IPS DF 6.9 (cell line): ENCODE results near the gene F2RL1.
"Not testable (repeated sequence)": the region's sequence is repeated elsewhere in the genome, so short reads cannot be mapped to it uniquely, and the experiment has no call there.

ENCODE experiments used
- DNase-seq: peaks from one replicate; pipeline ENCODE4 v3.0.0-alpha.2; 2013; ENCODE audit warnings: low read depth, low spot score
- H3K27ac ChIP-seq: one replicate; pipeline ENCODE4 v1.5.1; 2013; ENCODE audit warnings: low read length, control low read depth
- H3K27me3 ChIP-seq: 2 replicates; pipeline ENCODE4 v1.6.1; 2013; ENCODE audit warnings: mild to moderate bottlenecking, low read length; ENCODE audit not compliant: control insufficient read depth, insufficient read depth
- H3K36me3 ChIP-seq: 2 replicates; pipeline ENCODE4 v1.6.1; 2013; ENCODE audit warnings: low read length; ENCODE audit not compliant: control insufficient read depth, insufficient read depth
- H3K4me1 ChIP-seq: 2 replicates; pipeline ENCODE4 v1.6.1; 2013; ENCODE audit warnings: low read length; ENCODE audit not compliant: control insufficient read depth, insufficient read depth
- H3K4me3 ChIP-seq: 2 replicates; pipeline ENCODE4 v1.5.1; 2013; ENCODE audit warnings: mild to moderate bottlenecking, low read length
- H3K9me3 ChIP-seq: 2 replicates; pipeline ENCODE4 v1.6.1; 2013; ENCODE audit warnings: low read length, inconsistent platforms; ENCODE audit not compliant: control insufficient read depth, insufficient read depth
- WGBS: extraction: QIAGEN DNeasy Blood & Tissue Kit; methylation state at CpG from one replicate; pipeline ENCODE4 v1.1.7; 2013; ENCODE audit warnings: mixed read lengths, missing lambda C conversion rate; ENCODE audit not compliant: insufficient read length, insufficient coverage; 5-methylcytosine and 5-hydroxymethylcytosine counted together

The F2RL1 gene

DNA sequence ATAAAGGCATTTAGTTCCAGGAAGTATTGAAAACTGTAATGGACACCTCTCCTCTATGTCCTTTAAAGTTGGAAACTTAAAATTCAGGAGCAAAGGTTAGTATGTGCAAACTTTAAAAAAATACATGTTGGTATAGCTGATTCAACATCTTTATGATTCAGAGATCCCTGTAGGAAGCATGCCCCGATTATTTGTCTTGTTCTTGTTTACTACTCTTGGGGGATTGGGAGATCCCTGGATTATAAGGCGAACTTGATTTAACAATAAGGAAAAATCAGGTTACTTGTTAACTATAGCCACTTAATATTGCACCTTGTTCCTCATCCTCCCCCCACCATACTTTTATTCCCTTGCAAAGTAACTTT, 1.7 kb downstream of the F2RL1 start:
- Histone ChIP-seq H3K4me1 (no peaks in the 10 kb centered on the region; the same call in 1 of the 2 replicates), H3K9me3 (no peaks in the 10 kb centered on the region), H3K4me3 (no peak overlapping the region), H3K36me3 (no peaks in the 10 kb centered on the region), H3K27ac (no peak overlapping the region), H3K27me3 (no peaks in the 10 kb centered on the region)
- no peak for DNase-seq
- no CpG with 5 or more reads among the region's 2 CpGs for WGBS

DNA sequence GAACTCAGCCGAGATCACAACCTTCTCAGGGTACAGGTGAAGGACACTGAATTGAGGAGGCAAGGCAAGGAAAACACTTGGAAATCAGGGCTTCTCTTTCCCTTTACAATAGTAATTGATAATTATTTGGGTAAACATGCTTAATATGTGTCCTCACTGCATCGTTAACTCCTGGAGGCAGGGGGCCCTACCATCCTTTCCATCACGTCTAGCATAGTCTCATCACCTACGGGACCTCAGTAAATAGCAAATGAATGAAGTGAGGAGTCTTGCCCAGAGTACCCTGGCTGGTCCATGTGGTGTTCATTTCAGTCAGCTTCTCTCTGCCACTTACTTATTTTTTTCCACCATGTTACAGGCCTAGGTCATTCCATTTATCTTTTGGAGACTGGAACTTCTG, 2.3 kb downstream of the F2RL1 start:
- WGBS, result no CpG with 5 or more reads among the region's 4 CpGs
- no peaks in the 10 kb centered on the region for H3K27me3 ChIP-seq
- no peak for DNase-seq
- H3K4me1 ChIP-seq, result no peaks in the 10 kb centered on the region; the same call in 1 of the 2 replicates
- no peak overlapping the region for H3K27ac ChIP-seq
- H3K9me3 ChIP-seq, result no peaks in the 10 kb centered on the region
- no peaks in the 10 kb centered on the region for H3K36me3 ChIP-seq
- no peak overlapping the region for H3K4me3 ChIP-seq

DNA sequence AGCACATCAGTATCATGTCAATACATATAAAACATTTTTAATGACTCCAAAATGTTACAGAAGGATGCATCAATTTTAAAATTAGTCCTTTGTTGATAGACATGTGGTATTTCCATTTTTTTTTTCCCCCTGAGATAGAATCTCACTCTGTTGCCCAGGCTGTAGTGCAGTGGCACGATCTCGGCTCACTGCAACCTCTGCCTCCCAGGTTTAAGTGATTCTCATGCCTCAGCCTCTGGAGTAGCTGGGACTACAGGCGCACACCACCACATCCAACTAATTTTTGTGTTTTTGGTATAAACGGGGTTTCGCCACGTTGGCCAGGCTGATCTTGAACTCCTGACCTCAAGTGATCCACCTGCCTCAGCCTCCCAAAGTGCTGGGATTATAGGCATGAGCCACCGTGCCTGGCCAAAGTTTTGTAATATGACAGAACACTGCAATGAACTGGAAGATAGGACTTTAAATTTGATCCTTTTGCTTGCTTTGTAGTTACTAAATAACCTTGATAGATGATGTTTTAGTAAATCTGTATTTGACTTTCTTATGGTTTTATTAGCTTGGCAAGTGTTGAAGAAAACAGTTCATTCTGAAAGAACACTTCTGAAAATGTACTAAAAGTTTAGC, 3.4 kb downstream of the F2RL1 start:
- not testable (repeated sequence) for H3K4me3 ChIP-seq, H3K27me3 ChIP-seq, H3K4me1 ChIP-seq, H3K36me3 ChIP-seq, H3K27ac ChIP-seq, DNase-seq, H3K9me3 ChIP-seq
- WGBS, result no CpG with 5 or more reads among the region's 7 CpGs

DNA sequence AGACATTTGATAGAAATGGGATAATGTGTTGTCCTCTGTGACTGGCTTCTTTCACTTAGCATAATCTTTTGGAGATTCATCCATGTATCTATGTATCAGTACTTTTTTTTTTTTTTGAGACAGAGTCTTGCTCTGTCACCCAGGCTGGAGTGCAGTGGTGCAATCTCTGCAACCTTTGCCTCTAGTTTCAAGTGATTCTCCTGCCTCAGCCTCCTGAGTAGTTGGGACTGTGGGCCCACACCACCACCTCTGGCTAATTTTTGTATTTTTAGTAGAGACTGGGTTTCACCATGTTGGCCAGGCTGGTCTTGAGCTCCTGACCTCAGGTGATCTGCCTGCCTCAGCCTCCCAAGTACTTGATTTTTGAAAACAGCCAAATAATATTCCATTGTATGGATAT, 7.6 kb downstream of the F2RL1 start:
- not testable (repeated sequence) for H3K9me3 ChIP-seq, DNase-seq, H3K27me3 ChIP-seq, H3K4me1 ChIP-seq, H3K27ac ChIP-seq, H3K36me3 ChIP-seq, H3K4me3 ChIP-seq

DNA sequence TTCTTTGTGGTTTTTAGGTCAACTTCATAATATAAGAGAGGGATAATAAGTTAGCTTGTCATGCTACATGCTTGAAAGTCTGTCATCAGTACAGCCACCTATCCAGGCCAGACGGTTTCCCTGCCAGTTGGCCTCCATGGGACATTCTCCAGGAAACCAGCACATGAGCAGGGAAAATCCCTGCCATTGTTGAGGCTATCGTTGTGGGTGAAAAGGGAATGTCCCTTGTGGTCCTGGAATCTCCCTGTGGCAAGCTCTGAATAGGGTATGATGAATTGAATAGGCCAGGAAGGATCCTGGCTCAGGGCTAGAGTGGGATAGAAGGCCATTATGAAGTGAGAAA, 12.3 kb downstream of the F2RL1 start:
- H3K36me3 ChIP-seq, result peaks cover 5% of the 10 kb centered on the region; the same call in 1 of the 2 replicates
- no CpG with 5 or more reads among the region's 2 CpGs for WGBS
- H3K27me3 ChIP-seq, result no peaks in the 10 kb centered on the region
- no peaks in the 10 kb centered on the region for H3K9me3 ChIP-seq
- no peak for DNase-seq
- H3K4me3 ChIP-seq, result no peak overlapping the region
- H3K4me1 ChIP-seq, result peaks cover 3% of the 10 kb centered on the region
- no peak overlapping the region for H3K27ac ChIP-seq

DNA sequence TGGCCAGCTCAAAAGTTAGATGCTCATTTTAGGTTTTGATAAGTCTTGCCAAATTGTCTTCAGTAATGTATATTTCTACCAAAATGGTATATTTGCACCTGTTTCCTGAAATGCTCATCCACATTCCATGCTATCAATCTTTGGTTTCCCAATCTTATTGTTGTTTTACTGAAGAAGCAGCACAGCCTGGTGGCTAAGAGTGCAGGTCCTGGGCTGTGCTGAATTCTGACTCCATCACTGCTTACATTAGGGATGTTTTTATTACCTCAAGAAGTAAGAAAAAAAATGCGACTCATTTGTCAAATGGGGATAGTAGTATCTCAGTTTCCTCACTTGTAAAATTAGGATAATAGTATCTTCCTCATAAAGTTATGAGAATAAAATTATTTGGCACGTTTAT, 17.4 kb downstream of the F2RL1 start:
- Histone ChIP-seq H3K27ac (no peak overlapping the region), H3K9me3 (no peaks in the 10 kb centered on the region), H3K27me3 (no peaks in the 10 kb centered on the region), H3K4me1 (peaks cover under 1% of the 10 kb centered on the region), H3K4me3 (no peak overlapping the region), H3K36me3 (peaks cover 5% of the 10 kb centered on the region; the same call in 1 of the 2 replicates)
- WGBS, result no CpG with 5 or more reads among the region's 2 CpGs
- no peak for DNase-seq

DNA sequence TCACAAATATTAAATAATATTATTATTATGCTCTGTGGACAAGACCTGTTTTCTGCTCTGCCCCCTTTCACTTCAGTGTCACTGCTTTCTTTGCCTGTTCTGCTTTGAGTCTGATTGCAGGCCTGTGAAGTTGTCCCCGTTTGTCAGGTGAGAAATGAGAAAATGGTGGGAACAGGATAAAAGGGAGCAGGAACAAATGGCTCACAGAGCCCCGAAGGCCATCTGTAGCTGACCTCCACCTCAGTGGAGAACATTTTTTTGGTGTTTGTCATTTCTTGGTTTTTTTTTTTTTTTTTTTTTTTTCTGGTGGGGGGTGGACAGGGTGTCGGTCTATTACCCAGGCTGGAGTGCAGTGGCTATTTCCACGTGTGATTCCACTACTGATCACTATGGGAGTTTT, 17.8 kb downstream of the F2RL1 start:
- H3K4me1 ChIP-seq, result no peaks in the 10 kb centered on the region
- DNase-seq, result no peak
- no peak overlapping the region for H3K4me3 ChIP-seq
- H3K36me3 ChIP-seq, result peaks cover 5% of the 10 kb centered on the region; the same call in 1 of the 2 replicates
- no peak overlapping the region for H3K27ac ChIP-seq
- no peaks in the 10 kb centered on the region for H3K9me3 ChIP-seq
- WGBS, result no CpG with 5 or more reads among the region's 4 CpGs
- no peaks in the 10 kb centered on the region for H3K27me3 ChIP-seq

DNA sequence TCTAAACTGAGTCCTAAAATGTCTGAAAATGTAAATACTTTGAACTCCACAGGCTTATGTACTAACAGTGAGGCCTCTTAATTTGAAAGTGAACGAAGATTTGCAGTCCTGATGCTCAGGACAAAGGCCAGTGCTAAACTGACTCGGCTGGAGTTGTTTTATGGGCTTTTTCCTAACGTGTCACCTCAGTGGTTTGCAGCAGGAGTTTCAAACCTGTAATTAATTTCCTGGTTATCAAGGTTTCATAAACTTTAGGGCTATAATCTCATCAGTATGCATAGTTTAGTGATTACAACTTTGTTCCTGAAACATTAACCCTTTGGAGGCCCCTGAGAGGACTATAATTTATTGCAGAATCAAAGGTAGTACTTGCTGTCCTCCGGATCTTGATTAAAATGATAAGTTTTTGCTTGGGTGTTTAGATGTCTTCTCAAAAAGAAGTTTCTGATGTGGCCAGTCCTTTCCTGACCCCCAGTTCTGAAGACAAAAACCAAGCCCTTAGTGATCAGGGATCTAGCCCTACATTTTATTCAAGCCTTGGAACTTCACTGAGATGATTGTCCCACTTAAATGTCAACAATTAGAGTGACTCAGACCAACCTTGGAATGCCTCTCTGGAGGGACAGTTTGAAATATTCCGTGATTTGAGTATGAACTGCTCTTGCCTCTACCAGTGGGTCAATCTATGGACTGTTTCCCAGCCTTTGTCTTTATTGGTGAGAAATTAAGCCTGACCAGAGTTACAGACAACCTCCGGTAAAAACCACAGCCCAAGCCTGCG, 19.8 kb downstream of the F2RL1 start:
- H3K9me3 ChIP-seq, result no peaks in the 10 kb centered on the region
- H3K4me1 ChIP-seq, result no peaks in the 10 kb centered on the region
- H3K36me3 ChIP-seq, result no peaks in the 10 kb centered on the region; the same call in 1 of the 2 replicates
- no peaks in the 10 kb centered on the region for H3K27me3 ChIP-seq
- DNase-seq, result no peak
- WGBS, result no CpG with 5 or more reads among the region's 7 CpGs
- H3K27ac ChIP-seq, result no peak overlapping the region
- no peak overlapping the region for H3K4me3 ChIP-seq

DNA sequence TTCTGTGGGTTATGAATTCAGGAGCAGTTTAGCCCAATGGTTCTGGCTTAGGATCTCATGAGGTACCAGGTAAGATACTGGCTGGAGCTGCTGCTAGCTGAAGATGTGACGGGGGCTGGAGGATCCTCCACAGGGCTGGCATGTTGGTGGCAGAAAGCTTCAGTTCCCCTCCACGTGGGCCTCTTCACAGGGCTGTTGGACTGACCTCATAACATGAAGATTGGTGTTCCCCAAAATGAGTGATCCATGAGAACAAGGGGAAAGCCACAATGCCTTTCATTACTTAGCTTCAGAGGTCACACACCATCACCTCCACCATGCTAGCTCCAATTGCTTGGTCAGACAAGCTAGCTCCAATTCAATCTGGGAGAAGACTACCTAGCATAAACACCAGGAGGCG, 22.5 kb downstream of the F2RL1 start:
- no peak for DNase-seq
- Histone ChIP-seq H3K4me1 (no peaks in the 10 kb centered on the region), H3K27ac (no peak overlapping the region), H3K4me3 (no peak overlapping the region), H3K27me3 (no peaks in the 10 kb centered on the region), H3K9me3 (no peaks in the 10 kb centered on the region), H3K36me3 (no peaks in the 10 kb centered on the region)
- WGBS, result no CpG with 5 or more reads among the region's 3 CpGs

DNA sequence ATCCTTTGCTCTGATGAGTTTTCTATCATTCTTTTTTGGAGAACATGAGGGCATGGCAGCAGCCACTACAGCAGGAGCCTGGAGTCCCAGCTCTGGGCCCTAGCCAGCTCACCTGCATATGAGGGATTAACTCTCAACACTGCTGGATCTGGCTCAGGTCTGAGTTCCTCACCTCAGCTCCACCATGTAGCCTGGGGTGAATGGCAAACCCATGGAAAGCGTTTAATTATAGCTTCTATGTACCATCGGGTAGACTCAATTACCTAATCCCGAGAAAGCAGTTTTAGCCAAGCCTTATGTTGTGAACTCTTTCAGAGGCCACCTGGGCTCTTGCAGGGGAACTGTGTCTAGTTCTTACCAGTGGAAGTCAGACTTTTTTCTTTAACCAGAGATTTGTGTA, 27.1 kb downstream of the F2RL1 start:
- no peak overlapping the region for H3K27ac ChIP-seq
- no peak for DNase-seq
- H3K36me3 ChIP-seq, result no peaks in the 10 kb centered on the region
- WGBS, result no CpG with 5 or more reads among the region's 3 CpGs
- H3K4me1 ChIP-seq, result no peaks in the 10 kb centered on the region
- no peaks in the 10 kb centered on the region for H3K9me3 ChIP-seq
- no peak overlapping the region; the same call in 1 of the 2 replicates for H3K4me3 ChIP-seq
- H3K27me3 ChIP-seq, result no peaks in the 10 kb centered on the region
